Measurements from ENCODE around the gene STARD5. TPM values are rescaled to one million over a fixed set of nuclear protein-coding genes. Genes with fewer than 3 reads are reported as not detected.

Gene STARD5
- polyA plus RNA-seq, 1 experiment = 19.0 TPM

DNA sequence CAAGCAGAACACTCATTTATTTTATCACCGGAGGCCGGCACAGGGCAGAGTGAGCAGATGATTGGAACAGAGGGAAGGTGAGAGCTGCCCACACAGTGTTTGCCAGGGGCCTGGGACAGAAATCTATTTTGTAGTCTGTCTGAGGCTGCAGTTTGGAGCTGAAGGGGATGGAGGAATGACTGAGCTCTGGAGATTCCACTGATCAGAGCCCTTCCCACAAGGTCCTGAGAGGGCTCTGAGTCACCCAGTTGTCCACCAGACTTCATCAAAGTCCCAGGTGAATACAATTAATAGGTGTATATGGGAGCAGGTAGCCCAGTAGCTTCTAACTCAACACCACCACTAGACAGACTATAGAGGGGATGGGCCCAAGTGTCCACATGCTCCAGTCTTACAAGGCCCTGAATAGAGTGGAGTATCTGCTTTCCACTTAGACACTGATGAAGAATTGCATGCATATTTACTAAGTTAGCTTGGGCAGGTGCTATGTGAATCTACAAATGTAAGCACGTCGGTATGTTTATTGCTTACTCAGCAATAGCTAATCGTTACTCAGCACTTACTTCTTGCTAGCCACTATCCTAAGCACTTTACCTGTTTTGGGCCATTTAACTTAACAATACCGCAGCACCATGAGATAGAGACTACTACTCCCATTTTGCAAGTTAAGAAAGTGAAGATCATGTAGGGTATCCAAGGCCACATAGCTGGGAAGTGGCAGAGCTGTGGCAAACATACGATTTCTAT lies 2.7 kb upstream of the STARD5 start:
- POLR2A ChIA-PET = interaction anchor here (1.3 to 2.2 kb wide), 3 partner anchors 13 to 60 kb away, joined by 3 to 23 read pairs (median 6); no protein-coding TSS in a partner anchor
- TF ChIP-seq CTCF (IDR thresholded peaks at IDR 0.05; ENCODE audit: low read depth, low read length) = no peak
- Histone ChIP-seq H3K27me3 (ENCODE audit: control insufficient read depth, insufficient read depth, low read length) (no peaks in the 10 kb centered on the region), H3K4me3 (ENCODE audit: low read depth, low read length) (no peak overlapping the region), H3K9me3 (ENCODE audit: control insufficient read depth, insufficient read depth, low read length) (no peaks in the 10 kb centered on the region; the same call in 1 of the 2 replicates), H3K27ac (ENCODE audit: low read depth, low read length) (peak overlapping the region; percentile 42)
- DNase-seq (ENCODE audit: low read depth, low spot score) = no peak
- CTCF ChIA-PET = interaction anchor here (1.0 to 2.3 kb wide), 5 partner anchors 10 to 154 kb away, joined by 3 to 24 read pairs (median 9); no protein-coding TSS in a partner anchor

DNA sequence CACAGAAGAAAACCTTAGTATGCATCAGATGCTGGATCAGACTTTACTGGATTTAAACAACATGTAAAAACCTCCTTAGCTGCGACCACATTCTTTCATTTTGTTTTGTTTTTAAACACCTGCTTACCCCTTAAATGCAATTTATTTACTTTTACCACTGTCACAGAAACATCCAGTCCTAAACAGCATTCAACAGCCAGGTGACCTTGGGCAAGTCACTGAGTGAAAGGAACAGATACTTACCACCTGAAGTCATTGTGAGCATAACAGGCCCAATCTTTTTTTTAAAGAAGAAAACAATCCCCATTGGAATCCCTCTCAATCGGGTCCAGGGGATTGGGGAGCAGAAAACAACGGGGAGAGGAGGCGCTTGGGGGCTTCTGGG lies 390 bp downstream of the STARD5 start:
- DNase-seq (ENCODE audit: low read depth, low spot score) = no peak
- POLR2A ChIA-PET = interaction anchor here (0.6 to 1.2 kb wide), 7 partner anchors 10 to 231 kb away, joined by 3 to 14 read pairs (median 4); no protein-coding TSS in a partner anchor

GRCh38 chr15:81322676-81323253 lies 1.2 kb downstream of the STARD5 start:
- Histone ChIP-seq H3K4me3 (ENCODE audit: low read depth, low read length) (peak overlapping the region; percentile 95), H3K9me3 (ENCODE audit: control insufficient read depth, insufficient read depth, low read length) (no peaks in the 10 kb centered on the region; the same call in 1 of the 2 replicates), H3K27ac (ENCODE audit: low read depth, low read length) (no peak overlapping the region), H3K27me3 (ENCODE audit: control insufficient read depth, insufficient read depth, low read length) (no peaks in the 10 kb centered on the region)
- CTCF ChIA-PET = interaction anchor here (2.8 kb wide), 1 partner anchor 57 kb away, joined by 8 read pairs; no protein-coding TSS in a partner anchor
- no peak for TF ChIP-seq CTCF (IDR thresholded peaks at IDR 0.05; ENCODE audit: low read depth, low read length)
- POLR2A ChIA-PET = no interaction called here
- DNase-seq (ENCODE audit: low read depth, low spot score) = no peak

More for the DNA sequence above, 390 bp downstream of the STARD5 start:
- no peaks in the 10 kb centered on the region for H3K27me3 ChIP-seq (ENCODE audit: control insufficient read depth, insufficient read depth, low read length)
- no peaks in the 10 kb centered on the region; the same call in 1 of the 2 replicates for H3K9me3 ChIP-seq (ENCODE audit: control insufficient read depth, insufficient read depth, low read length)
- TF ChIP-seq CTCF (IDR thresholded peaks at IDR 0.05; ENCODE audit: low read depth, low read length) = no peak
- CTCF ChIA-PET = interaction anchor here (1.2 to 2.8 kb wide), 2 partner anchors 48 to 58 kb away, joined by 4 to 8 read pairs; no protein-coding TSS in a partner anchor
- peak overlapping the region; percentile 95 for H3K4me3 ChIP-seq (ENCODE audit: low read depth, low read length)
- peak overlapping the region; percentile 34 for H3K27ac ChIP-seq (ENCODE audit: low read depth, low read length)

DNA sequence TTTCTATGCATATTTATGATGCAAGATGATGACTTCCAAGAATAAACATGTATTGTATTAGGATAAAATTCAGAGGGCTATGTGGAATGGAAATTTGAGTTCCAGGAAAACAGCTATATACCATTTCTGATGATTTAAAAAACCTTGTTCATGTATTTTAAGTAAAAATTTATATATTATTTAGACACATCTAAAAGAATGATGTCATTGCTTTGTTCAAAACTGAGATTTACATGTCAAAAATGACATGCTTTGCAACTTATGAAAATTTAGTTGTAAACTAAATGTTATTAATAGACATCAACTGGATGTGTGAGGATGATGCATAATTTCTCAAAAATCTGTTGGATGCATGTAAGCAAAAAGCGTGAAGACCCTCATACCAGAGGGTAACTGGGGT lies 2.3 kb downstream of the STARD5 start:
- POLR2A ChIA-PET = no interaction called here
- no peak for DNase-seq (ENCODE audit: low read depth, low spot score)
- H3K9me3 ChIP-seq (ENCODE audit: control insufficient read depth, insufficient read depth, low read length) = no peaks in the 10 kb centered on the region; the same call in 1 of the 2 replicates
- H3K27ac ChIP-seq (ENCODE audit: low read depth, low read length) = no peak overlapping the region
- CTCF ChIA-PET = interaction anchor here (0.7 to 1.7 kb wide), 3 partner anchors 32 to 79 kb away, joined by 3 to 4 read pairs (median 3); no protein-coding TSS in a partner anchor
- H3K4me3 ChIP-seq (ENCODE audit: low read depth, low read length) = no peak overlapping the region
- TF ChIP-seq CTCF (IDR thresholded peaks at IDR 0.05; ENCODE audit: low read depth, low read length) = no peak
- H3K27me3 ChIP-seq (ENCODE audit: control insufficient read depth, insufficient read depth, low read length) = no peaks in the 10 kb centered on the region

GRCh38 chr15:81317642-81318017 lies 6.3 kb downstream of the STARD5 start:
- H3K27ac ChIP-seq (ENCODE audit: low read depth, low read length) = no peak overlapping the region
- no peak overlapping the region for H3K4me3 ChIP-seq (ENCODE audit: low read depth, low read length)
- H3K27me3 ChIP-seq (ENCODE audit: control insufficient read depth, insufficient read depth, low read length) = no peaks in the 10 kb centered on the region
- TF ChIP-seq CTCF (IDR thresholded peaks at IDR 0.05; ENCODE audit: low read depth, low read length) = no peak
- DNase-seq (ENCODE audit: low read depth, low spot score) = no peak
- CTCF ChIA-PET = no interaction called here
- no peaks in the 10 kb centered on the region for H3K9me3 ChIP-seq (ENCODE audit: control insufficient read depth, insufficient read depth, low read length)
- POLR2A ChIA-PET = no interaction called here

Data from AG04450 (cell line).